ENCODE results near the gene JAZF1. TPM values are rescaled to one million over a fixed set of nuclear protein-coding genes. Genes with fewer than 3 reads are reported as not detected.

JAZF1 gene
- total and polyA plus RNA-seq, 9 of the 15 experiments (the other 6 are each of a cell fraction or from before 2014, with no cell fraction given): 0.04 to 0.64 (median 0.11) TPM; not detected in 3

- Histone ChIP-seq H3K9ac (ENCODE audit: insufficient read depth in 1 of 2, low read depth in 2 of 2, low read length in 2 of 2) (no peak overlapping the region), H3K27ac (ENCODE audit: extremely low read depth, low read depth, low read length) (no peak overlapping the region), H3K36me3 (ENCODE audit: control insufficient read depth, insufficient read depth, low read length) (no peaks in the 10 kb centered on the region), H3K79me2 (ENCODE audit: control insufficient read depth, insufficient read depth, low read length) (no peaks in the 10 kb centered on the region), H3K9me3 (replicated peaks; ENCODE audit: control insufficient read depth, insufficient read depth, low read depth, low read length) (no peaks in the 10 kb centered on the region), H3K4me1 (replicated peaks in 1 of 2; ENCODE audit: control insufficient read depth in 2 of 2, insufficient read depth in 2 of 2, low read length in 2 of 2) (no peaks in the 10 kb centered on the region), H3K9me1 (ENCODE audit: control insufficient read depth, insufficient read depth, low read length) (no peaks in the 10 kb centered on the region), H3K27me3 (ENCODE audit: control insufficient read depth in 2 of 2, insufficient read depth in 2 of 2, low read length in 2 of 2) (peaks cover 3 to 14% of the 10 kb centered on the region in 2 experiments; a peak in 4 of 5 replicates), H4K20me1 (replicated peaks; ENCODE audit: control insufficient read depth, insufficient read depth, low read length) (no peaks in the 10 kb centered on the region), H3K4me2 (ENCODE audit: insufficient read depth, low read length) (no peak overlapping the region), H3K4me3 (no peak overlapping the region), H2AFZ (ENCODE audit: low read depth, low read length) (no peak overlapping the region)
- WGBS (ENCODE audit: insufficient coverage, low coverage, missing lambda C conversion rate): 2% methylated on average over 6 of the region's 6 CpGs
- no peak for FAIRE-seq
- ChIA-PET CTCF (ENCODE audit: low intra/inter-chr PET ratio) (no interaction called here), POLR2A (interaction anchor here (0.5 to 0.6 kb wide), 2 partner anchors 8 to 44 kb away, joined by 3 read pairs; no protein-coding TSS in a partner anchor)
- no TSS peak for BruUV-seq (replicated peaks)
- in situ Hi-C loops (cut with MboI) (no loop called here), intact Hi-C loops (cut with micrococcal nuclease) (no loop called here)
- DNase-seq (ENCODE audit: extremely low read depth in 1 of 4, low spot score in 3 of 4): no peak
- ATAC-seq: no peak
- no peak for TF ChIP-seq ARID3B (CRISPR knock-in tag; IDR thresholded peaks at IDR 0.05; ENCODE audit: borderline replicate concordance)
- no peak for TF ChIP-seq ZNF717 (CRISPR knock-in tag; IDR thresholded peaks at IDR 0.05)
- no peak for TF ChIP-seq ZBED1 (IDR thresholded peaks at IDR 0.05)
- TF ChIP-seq E2F5 (CRISPR knock-in tag; IDR thresholded peaks at IDR 0.05): no peak
- TF ChIP-seq HNRNPK (IDR thresholded peaks at IDR 0.05; ENCODE audit: low read depth, low read length, poor library complexity, severe bottlenecking): no peak
- TF ChIP-seq TFE3 (CRISPR knock-in tag; IDR thresholded peaks at IDR 0.05): no peak
- no peak for TF ChIP-seq ADNP (tag; IDR thresholded peaks at IDR 0.05)
- TF ChIP-seq PRMT5 (CRISPR knock-in tag; IDR thresholded peaks at IDR 0.05): no peak
- TF ChIP-seq FOXK2 (conservative IDR thresholded peaks at IDR 0.05 in 1 of 2, IDR thresholded peaks at IDR 0.05 in 1 of 2; ENCODE audit: low read depth in 2 of 2): no peak
- no peak for TF ChIP-seq ZFP30 (CRISPR knock-in tag; IDR thresholded peaks at IDR 0.05; ENCODE audit: borderline replicate concordance)
- no peak for TF ChIP-seq ZNF407 (IDR thresholded peaks at IDR 0.05; ENCODE audit: low read depth)
Measured at GRCh38 chr7:27969346-27969745, 211.2 kb downstream of the JAZF1 start.

Data from K562 (cell line).